ENCODE measurements around the gene AMIGO3.

Gene AMIGO3

GRCh38 chr3:49721596-49721895 lies 2.1 kb upstream of the AMIGO3 start:
- H3K79me2 ChIP-seq (ENCODE audit: insufficient read depth, low read length) = 0 out of 2 replicates have a peak, but pooled peaks cover 3% of the 10 kb centered on the region
- H3K9me3 ChIP-seq (ENCODE audit: insufficient read depth, low read length) = no peaks in the 10 kb centered on the region
- no peaks in the 10 kb centered on the region for H3K27me3 ChIP-seq (ENCODE audit: low read length)
- H3K36me3 ChIP-seq (ENCODE audit: low read length) = no peaks in the 10 kb centered on the region
- no peak overlapping the region for H3K9ac ChIP-seq (ENCODE audit: low read length)
- TF ChIP-seq CTCF (IDR thresholded peaks at IDR 0.05; ENCODE audit: insufficient read depth, low read length, poor library complexity, severe bottlenecking) (no peak), EZH2phosphoT487 (conservative IDR thresholded peaks at IDR 0.05; ENCODE audit: low read length) (no peak)
- no peaks in the 10 kb centered on the region for H3K9me2 ChIP-seq (replicated peaks; ENCODE audit: insufficient read depth, low read length)
- no peak overlapping the region for H3K4me2 ChIP-seq (ENCODE audit: low read depth, low read length, poor library complexity, severe bottlenecking)
- H4K20me1 ChIP-seq (ENCODE audit: low read depth, low read length) = no peaks in the 10 kb centered on the region
- H2AFZ ChIP-seq (ENCODE audit: low read depth, low read length, severe bottlenecking) = no peak overlapping the region
- H3K27ac ChIP-seq (ENCODE audit: low read depth, low read length) = no peak overlapping the region
- H3F3A ChIP-seq (ENCODE audit: insufficient read depth) = peaks cover 18% of the 10 kb centered on the region
- H3K4me3 ChIP-seq (ENCODE audit: insufficient read depth, low read length, poor library complexity, severe bottlenecking) = no peak overlapping the region

GRCh38 chr3:49720855-49721595 lies 1.5 kb upstream of the AMIGO3 start:
- H3K9ac ChIP-seq (ENCODE audit: low read length) = no peak overlapping the region
- TF ChIP-seq CTCF (IDR thresholded peaks at IDR 0.05; ENCODE audit: insufficient read depth, low read length, poor library complexity, severe bottlenecking) (no peak), EZH2phosphoT487 (conservative IDR thresholded peaks at IDR 0.05; ENCODE audit: low read length) (no peak)
- H3K27me3 ChIP-seq (ENCODE audit: low read length) = no peaks in the 10 kb centered on the region
- no peak overlapping the region for H2AFZ ChIP-seq (ENCODE audit: low read depth, low read length, severe bottlenecking)
- H3K27ac ChIP-seq (ENCODE audit: low read depth, low read length) = no peak overlapping the region
- no peaks in the 10 kb centered on the region for H4K20me1 ChIP-seq (ENCODE audit: low read depth, low read length)
- peaks cover 18% of the 10 kb centered on the region for H3F3A ChIP-seq (ENCODE audit: insufficient read depth)
- 0 out of 2 replicates have a peak, but pooled peaks cover 3% of the 10 kb centered on the region for H3K79me2 ChIP-seq (ENCODE audit: insufficient read depth, low read length)
- no peaks in the 10 kb centered on the region for H3K36me3 ChIP-seq (ENCODE audit: low read length)
- H3K4me2 ChIP-seq (ENCODE audit: low read depth, low read length, poor library complexity, severe bottlenecking) = no peak overlapping the region
- no peaks in the 10 kb centered on the region for H3K9me2 ChIP-seq (replicated peaks; ENCODE audit: insufficient read depth, low read length)
- H3K9me3 ChIP-seq (ENCODE audit: insufficient read depth, low read length) = no peaks in the 10 kb centered on the region
- H3K4me3 ChIP-seq (ENCODE audit: insufficient read depth, low read length, poor library complexity, severe bottlenecking) = no peak overlapping the region

GRCh38 chr3:49718858-49719213 lies 648 bp downstream of the AMIGO3 start:
- no peaks in the 10 kb centered on the region for H3K9me2 ChIP-seq (replicated peaks; ENCODE audit: insufficient read depth, low read length)
- H3K9me3 ChIP-seq (ENCODE audit: insufficient read depth, low read length) = no peaks in the 10 kb centered on the region
- H3K9ac ChIP-seq (ENCODE audit: low read length) = peak overlapping the region; percentile 46
- no peak overlapping the region for H3K27ac ChIP-seq (ENCODE audit: low read depth, low read length)
- peaks cover 9% of the 10 kb centered on the region; the same call in 1 of the 2 replicates for H3F3A ChIP-seq (ENCODE audit: insufficient read depth)
- H3K27me3 ChIP-seq (ENCODE audit: low read length) = no peaks in the 10 kb centered on the region
- 0 out of 2 replicates have a peak, but pooled peaks cover 3% of the 10 kb centered on the region for H3K79me2 ChIP-seq (ENCODE audit: insufficient read depth, low read length)
- H3K4me2 ChIP-seq (ENCODE audit: low read depth, low read length, poor library complexity, severe bottlenecking) = peak overlapping the region; percentile 57
- H3K4me3 ChIP-seq (ENCODE audit: insufficient read depth, low read length, poor library complexity, severe bottlenecking) = peak overlapping the region; percentile 40
- H2AFZ ChIP-seq (ENCODE audit: low read depth, low read length, severe bottlenecking) = no peak overlapping the region
- H3K36me3 ChIP-seq (ENCODE audit: low read length) = no peaks in the 10 kb centered on the region
- no peaks in the 10 kb centered on the region for H4K20me1 ChIP-seq (ENCODE audit: low read depth, low read length)
- TF ChIP-seq CTCF (IDR thresholded peaks at IDR 0.05; ENCODE audit: insufficient read depth, low read length, poor library complexity, severe bottlenecking) (no peak), EZH2phosphoT487 (conservative IDR thresholded peaks at IDR 0.05; ENCODE audit: low read length) (no peak)

Measured in SU-DHL-6 (cell line).